NB4 (cell line): ENCODE measurements around the gene RTL1.

ENCODE experiments used
- DNase-seq: peaks from one replicate; pipeline ENCODE4 v3.0.0; 2010; ENCODE audit warnings: low read depth
- H3K4me3 ChIP-seq: one replicate; pipeline ENCODE4 v1.5.1; 2011; ENCODE audit warnings: mild to moderate bottlenecking, low read depth, low read length, moderate library complexity
- CTCF ChIP-seq: IDR thresholded peaks from one replicate; pipeline ENCODE4 v1.5.1; 2012; ENCODE audit warnings: low read depth, low read length
- MAX ChIP-seq: IDR thresholded peaks from 2 replicates; pipeline ENCODE4 v1.6.1; 2011; ENCODE audit warnings: low read depth, low read length
- MYC ChIP-seq: IDR thresholded peaks from 2 replicates; pipeline ENCODE4 v1.6.1; 2011; ENCODE audit warnings: low read depth, low read length
- POLR2A ChIP-seq: IDR thresholded peaks from 2 replicates; pipeline ENCODE4 v1.6.1; 2011; ENCODE audit warnings: mild to moderate bottlenecking; ENCODE audit not compliant: insufficient read length; ENCODE audit errors: extremely low read depth

RTL1 gene

GRCh38 chr14:100861188-100861936 lies 42.2 kb downstream of the RTL1 start:
- no peak for DNase-seq
- no peak overlapping the region for H3K4me3 ChIP-seq
- no peak for TF ChIP-seq MYC
- TF ChIP-seq CTCF = no peak
- TF ChIP-seq POLR2A = no peak
- TF ChIP-seq MAX = no peak

GRCh38 chr14:100860556-100861187 lies 42.9 kb downstream of the RTL1 start:
- TF ChIP-seq MYC (no peak), CTCF (no peak), MAX (no peak), POLR2A (no peak)
- H3K4me3 ChIP-seq = no peak overlapping the region
- no peak for DNase-seq

GRCh38 chr14:100859781-100860180 lies 43.7 kb downstream of the RTL1 start:
- no peak for TF ChIP-seq CTCF
- TF ChIP-seq POLR2A = no peak
- TF ChIP-seq MYC = no peak
- no peak for TF ChIP-seq MAX
- no peak for DNase-seq
- no peak overlapping the region for H3K4me3 ChIP-seq

DNA sequence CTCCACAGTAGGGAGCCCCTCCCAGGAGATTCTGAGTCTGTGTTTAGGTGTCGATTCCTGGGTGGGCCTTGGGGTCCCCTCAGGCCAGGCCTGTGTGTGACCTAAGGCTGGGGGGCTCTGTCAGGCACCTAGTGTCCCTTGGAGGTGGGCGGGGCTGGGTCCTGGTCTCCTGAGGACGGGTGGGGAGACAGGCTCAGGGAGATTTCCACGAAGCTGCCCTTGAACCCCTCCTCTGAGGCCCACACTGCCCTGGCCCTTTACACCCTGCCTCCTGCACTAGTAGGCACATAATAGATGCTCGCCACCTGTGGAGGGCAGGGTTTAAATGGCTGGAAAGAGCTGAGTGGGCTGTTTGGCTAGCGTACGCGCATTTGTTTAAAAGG lies 44.7 kb downstream of the RTL1 start:
- TF ChIP-seq POLR2A (no peak), MAX (no peak), CTCF (no peak), MYC (no peak)

GRCh38 chr14:100857923-100858837 lies 45.3 kb downstream of the RTL1 start:
- no peak for DNase-seq
- no peak for TF ChIP-seq MAX
- no peak for TF ChIP-seq MYC
- no peak for TF ChIP-seq POLR2A
- TF ChIP-seq CTCF = no peak
- H3K4me3 ChIP-seq = no peak overlapping the region

More for the DNA sequence above, 44.7 kb downstream of the RTL1 start:
- H3K4me3 ChIP-seq = no peak overlapping the region
- no peak for DNase-seq
